ENCODE measurements around the gene TRAF6. TPM values are rescaled to one million over a fixed set of nuclear protein-coding genes. Genes with fewer than 3 reads are reported as not detected.
A peak's percentile ranks its signal among the peaks of the same experiment; 100 is the strongest.

TRAF6 gene
- total RNA-seq, 1 experiment from 2014 or later = 6.6 TPM

- no peak for TF ChIP-seq NFE2L1 (CRISPR knock-in tag; IDR thresholded peaks at IDR 0.05)
- no peak for TF ChIP-seq E2F5 (CRISPR knock-in tag; IDR thresholded peaks at IDR 0.05)
These were observed 59.9 kb downstream of the TRAF6 start (continued) for GRCh38 chr11:36450110-36450572.

- Mint-ChIP-seq H3K27ac (no peak overlapping the region; the same call in 1 of the 2 replicates), H3K36me3 (no peaks in the 10 kb centered on the region), H3K27me3 (ENCODE audit: low read depth) (no peaks in the 10 kb centered on the region; the same call in none of the 2 replicates), H3K4me1 (peaks cover 8% of the 10 kb centered on the region), H3K4me3 (no peak overlapping the region), H3K9me3 (no peaks in the 10 kb centered on the region)
- no peak for DNase-seq (ENCODE audit: low spot score)
- no peak for ATAC-seq
- TF ChIP-seq ARID4B (CRISPR knock-in tag; IDR thresholded peaks at IDR 0.05; ENCODE audit: borderline replicate concordance) = no peak
- ChIA-PET POLR2A (no interaction called here), CTCF (interaction anchor here (1.1 to 2.0 kb wide), 2 partner anchors 18 to 157 kb away, joined by 3 to 5 read pairs; no protein-coding TSS in a partner anchor)
These were observed 60.4 kb downstream of the TRAF6 start for GRCh38 chr11:36449561-36450096.

GRCh38 chr11:36447947-36448346 is 62.1 kb downstream of the TRAF6 start:
- DNase-seq (ENCODE audit: low spot score) = no peak
- Mint-ChIP-seq H3K4me1 (no peaks in the 10 kb centered on the region), H3K27me3 (ENCODE audit: low read depth) (no peaks in the 10 kb centered on the region; the same call in none of the 2 replicates), H3K27ac (no peak overlapping the region), H3K36me3 (no peaks in the 10 kb centered on the region), H3K4me3 (no peak overlapping the region), H3K9me3 (no peaks in the 10 kb centered on the region)
- ChIA-PET CTCF (interaction anchor here (2.0 kb wide), 1 partner anchor 156 kb away, joined by 5 read pairs; no protein-coding TSS in a partner anchor), POLR2A (no interaction called here)
- 0 out of 2 replicates have a peak, but pooled peaks have one; percentile 16 for ATAC-seq
- TF ChIP-seq USF1 (CRISPR knock-in tag; IDR thresholded peaks at IDR 0.05) (no peak), MLX (CRISPR knock-in tag; IDR thresholded peaks at IDR 0.05) (no peak), JAZF1 (CRISPR knock-in tag; IDR thresholded peaks at IDR 0.05) (no peak), MXD4 (CRISPR knock-in tag; IDR thresholded peaks at IDR 0.05; ENCODE audit: borderline replicate concordance) (no peak)

GRCh38 chr11:36447514-36447913 is 62.6 kb downstream of the TRAF6 start:
- Mint-ChIP-seq H3K36me3 (no peaks in the 10 kb centered on the region), H3K9me3 (no peaks in the 10 kb centered on the region), H3K27ac (no peak overlapping the region), H3K4me3 (no peak overlapping the region), H3K4me1 (no peaks in the 10 kb centered on the region), H3K27me3 (ENCODE audit: low read depth) (no peaks in the 10 kb centered on the region; the same call in none of the 2 replicates)
- ChIA-PET CTCF (interaction anchor here (1.3 kb wide), 1 partner anchor 31 kb away, joined by 7 read pairs; no protein-coding TSS in a partner anchor), POLR2A (interaction anchor here (1.6 kb wide), 1 partner anchor 13 kb away, joined by 3 read pairs; no protein-coding TSS in a partner anchor)
- no peak for DNase-seq (ENCODE audit: low spot score)
- peak; percentile 44 for ATAC-seq
- no peak for TF ChIP-seq ZNF219 (CRISPR knock-in tag; IDR thresholded peaks at IDR 0.05; ENCODE audit: borderline replicate concordance)
- TF ChIP-seq CDX4 (CRISPR knock-in tag; IDR thresholded peaks at IDR 0.05; ENCODE audit: borderline replicate concordance) = no peak
- no peak for TF ChIP-seq SMAD3 (CRISPR knock-in tag; IDR thresholded peaks at IDR 0.05; ENCODE audit: borderline replicate concordance)
- no peak for TF ChIP-seq ZNF317 (CRISPR knock-in tag; IDR thresholded peaks at IDR 0.05; ENCODE audit: borderline replicate concordance, low read depth)
- TF ChIP-seq PREB (CRISPR knock-in tag; IDR thresholded peaks at IDR 0.05; ENCODE audit: borderline replicate concordance) = no peak
- TF ChIP-seq ZMAT4 (CRISPR knock-in tag; IDR thresholded peaks at IDR 0.05) = no peak
- no peak for TF ChIP-seq ZNF512 (CRISPR knock-in tag; IDR thresholded peaks at IDR 0.05; ENCODE audit: borderline replicate concordance)
- no peak for TF ChIP-seq FOXJ3 (CRISPR knock-in tag; IDR thresholded peaks at IDR 0.05; ENCODE audit: borderline replicate concordance)
- TF ChIP-seq USF2 (CRISPR knock-in tag; IDR thresholded peaks at IDR 0.05) = no peak
